CD14-positive monocyte (primary cell): ENCODE results near the gene GCK. TPM values are rescaled to one million over a fixed set of nuclear protein-coding genes. Genes with fewer than 3 reads are reported as not detected.

Experiments
- DNase-seq, 3 donors: peaks; one replicate each; pipeline ENCODE4 v3.0.0-alpha.2; 2011 to 2022
- H2AFZ ChIP-seq: 2 replicates; pipeline ENCODE4 v1.6.0; 2012; ENCODE audit warnings: mild to moderate bottlenecking, low read depth, low read length, inconsistent platforms; ENCODE audit not compliant: insufficient read depth, poor library complexity, severe bottlenecking
- H3K27ac ChIP-seq, 2 donors: 1 replicate in 1 of 2; 2 replicates in 1 of 2; pipeline ENCODE4 v1.5.1; 2012 to 2013; ENCODE audit warnings: low read length in 2 of 2, control low read depth in 1 of 2, inconsistent platforms in 1 of 2, low read depth in 1 of 2, mild to moderate bottlenecking in 1 of 2
- H3K27me3 ChIP-seq, 2 donors: one replicate each; pipeline versions ENCODE4 v1.6.0 to v1.6.1; 2011 to 2013; ENCODE audit warnings: low read length in 2 of 2; ENCODE audit not compliant: control insufficient read depth in 2 of 2, insufficient read depth in 2 of 2
- H3K36me3 ChIP-seq, 2 donors: replicated peaks in 1 of 2; 1 replicate in 1 of 2; 2 replicates in 1 of 2; pipeline versions ENCODE4 v1.5.1 to v1.6.1; 2012 to 2013; ENCODE audit warnings: low read length in 2 of 2, control low read depth in 1 of 2, inconsistent platforms in 1 of 2, mild to moderate bottlenecking in 1 of 2; ENCODE audit not compliant: insufficient read depth in 2 of 2, control insufficient read depth in 1 of 2
- H3K4me1 ChIP-seq, 2 donors: 1 replicate in 1 of 2; 2 replicates in 1 of 2; pipeline versions ENCODE4 v1.5.1 to v1.6.1; 2012 to 2013; ENCODE audit warnings: low read length in 2 of 2, control low read depth in 1 of 2, inconsistent platforms in 1 of 2, mild to moderate bottlenecking in 1 of 2, moderate library complexity in 1 of 2; ENCODE audit not compliant: insufficient read depth in 2 of 2, control insufficient read depth in 1 of 2
- H3K4me2 ChIP-seq: replicated peaks from 2 replicates; pipeline ENCODE3; 2012; ENCODE audit warnings: low read length, moderate library complexity, mild to moderate bottlenecking; ENCODE audit not compliant: poor library complexity, severe bottlenecking; ENCODE audit errors: extremely low read depth
- H3K4me3 ChIP-seq, 3 experiments: fragments of 200-600 bp in 1 of 3; sonication (generic) in 1 of 3; replicated peaks in 1 of 3; 1 replicate in 2 of 3; 2 replicates in 1 of 3; pipeline ENCODE4 v1.5.1; 2011 to 2013; ENCODE audit warnings: low read length in 3 of 3, mild to moderate bottlenecking in 3 of 3, control low read depth in 2 of 3, low read depth in 2 of 3, inconsistent platforms in 1 of 3, moderate library complexity in 1 of 3
- H3K79me2 ChIP-seq: 2 replicates; pipeline ENCODE4 v1.6.0; 2012; ENCODE audit warnings: mild to moderate bottlenecking, control low read depth, inconsistent platforms, low read length, moderate library complexity; ENCODE audit not compliant: insufficient read depth
- H3K9ac ChIP-seq: 2 replicates; pipeline ENCODE4 v1.6.0; 2017; ENCODE audit warnings: low read length, mild to moderate bottlenecking; ENCODE audit not compliant: insufficient read depth, poor library complexity, severe bottlenecking
- H3K9me3 ChIP-seq, 2 donors: replicated peaks in 1 of 2; 1 replicate in 1 of 2; 2 replicates in 1 of 2; pipeline versions ENCODE4 v1.5.1 to v1.6.1; 2012 to 2013; ENCODE audit warnings: low read length in 2 of 2, control low read depth in 1 of 2; ENCODE audit not compliant: control insufficient read depth in 1 of 2, insufficient read depth in 1 of 2
- H4K20me1 ChIP-seq: 2 replicates; pipeline ENCODE4 v1.6.0; 2012; ENCODE audit warnings: mild to moderate bottlenecking, low read length, control low read depth, moderate library complexity; ENCODE audit not compliant: insufficient read depth
- H3K27ac Mint-ChIP-seq, 7 donors: one replicate each; pipeline ENCODE4 v1.8.0; 2020; ENCODE audit warnings: mild to moderate bottlenecking in 7 of 7, mixed read lengths in 7 of 7, moderate library complexity in 6 of 7, inconsistent platforms in 2 of 7
- H3K27me3 Mint-ChIP-seq, 3 donors: one replicate each; pipeline ENCODE4 v1.8.0; 2021 to 2022; ENCODE audit warnings: low read depth in 3 of 3, mild to moderate bottlenecking in 3 of 3, mixed read lengths in 3 of 3, moderate library complexity in 3 of 3, inconsistent platforms in 1 of 3
- H3K36me3 Mint-ChIP-seq, 2 donors: one replicate each; pipeline ENCODE4 v1.8.0; 2020; ENCODE audit warnings: mixed read lengths in 2 of 2, inconsistent platforms in 1 of 2, mild to moderate bottlenecking in 1 of 2
- H3K4me1 Mint-ChIP-seq: one replicate; pipeline ENCODE4 v1.8.0; 2020; ENCODE audit warnings: mild to moderate bottlenecking, mixed read lengths
- H3K4me3 Mint-ChIP-seq, 2 donors: one replicate each; pipeline ENCODE4 v1.8.0; 2020; ENCODE audit warnings: mild to moderate bottlenecking in 2 of 2, mixed read lengths in 2 of 2, moderate library complexity in 1 of 2
- H3K9me3 Mint-ChIP-seq, 7 donors: one replicate each; pipeline ENCODE4 v1.8.0; 2020 to 2022; ENCODE audit warnings: mixed read lengths in 7 of 7, mild to moderate bottlenecking in 6 of 7, moderate library complexity in 6 of 7, inconsistent platforms in 2 of 7
- WGBS: methylation state at CpG from one replicate; pipeline ENCODE4 v1.1.5; 2013; ENCODE audit warnings: missing lambda C conversion rate; ENCODE audit not compliant: insufficient coverage; 5-methylcytosine and 5-hydroxymethylcytosine counted together
- intact Hi-C, 2 donors: fragments of 100-400 bp; cut with micrococcal nuclease; formaldehyde crosslinking; loops; one replicate each; pipeline versions ENCODE4 v1.15.0 to v1.15.1; 2023
- polyA plus RNA-seq, 3 donors: library from polyadenylated mRNA; depleted of rRNA in 1 of 3; unstranded in 2 of 3; stranded (reverse) in 1 of 3; fragments of 300-500 nt in 2 of 3; fragments of >200 nt in 1 of 3; fragmentation: Illumina TruSeq in 2 of 3; gene quantifications; 1 replicate in 2 of 3; 2 replicates in 1 of 3; pipeline ENCODE4 v1.2.3, GENCODE V29; 2012 to 2021
- TF ChIP-seq, protein P1 (sequence below): fragments of 200-600 bp; IDR thresholded peaks from one replicate; pipeline ENCODE4 v1.8.0; 2022; ENCODE audit warnings: antibody characterized with exemption, mild to moderate bottlenecking

Gene GCK
- polyA plus RNA-seq, 3 donors, result not detected

- H3K27me3 Mint-ChIP-seq, result peaks cover 9 to 23% (median 16%) of the 10 kb centered on the region in 3 donors
- Histone ChIP-seq H3K9me3 (peaks cover 0 to 3% of the 10 kb centered on the region in 2 donors), H3K4me1 (peaks cover 2% of the 10 kb centered on the region in 2 donors), H3K36me3 (no peaks in the 10 kb centered on the region), H3K9ac (no peak overlapping the region), H3K4me3 (no peak overlapping the region), H3K27ac (no peak overlapping the region), H4K20me1 (no peaks in the 10 kb centered on the region), H3K27me3 (peaks cover 0 to 16% of the 10 kb centered on the region in 2 donors), H3K4me2 (no peak overlapping the region), H2AFZ (no peak overlapping the region), H3K79me2 (no peaks in the 10 kb centered on the region)
- 95% methylated on average over 3 of the region's 10 CpGs for WGBS
- peaks cover 0 to 5% (median 0%) of the 10 kb centered on the region in 7 donors for H3K9me3 Mint-ChIP-seq
- intact Hi-C loops, result no loop called here
- peak overlapping the region in 1 of 7 donors; percentile 78 for H3K27ac Mint-ChIP-seq
- TF ChIP-seq, protein P1, sequence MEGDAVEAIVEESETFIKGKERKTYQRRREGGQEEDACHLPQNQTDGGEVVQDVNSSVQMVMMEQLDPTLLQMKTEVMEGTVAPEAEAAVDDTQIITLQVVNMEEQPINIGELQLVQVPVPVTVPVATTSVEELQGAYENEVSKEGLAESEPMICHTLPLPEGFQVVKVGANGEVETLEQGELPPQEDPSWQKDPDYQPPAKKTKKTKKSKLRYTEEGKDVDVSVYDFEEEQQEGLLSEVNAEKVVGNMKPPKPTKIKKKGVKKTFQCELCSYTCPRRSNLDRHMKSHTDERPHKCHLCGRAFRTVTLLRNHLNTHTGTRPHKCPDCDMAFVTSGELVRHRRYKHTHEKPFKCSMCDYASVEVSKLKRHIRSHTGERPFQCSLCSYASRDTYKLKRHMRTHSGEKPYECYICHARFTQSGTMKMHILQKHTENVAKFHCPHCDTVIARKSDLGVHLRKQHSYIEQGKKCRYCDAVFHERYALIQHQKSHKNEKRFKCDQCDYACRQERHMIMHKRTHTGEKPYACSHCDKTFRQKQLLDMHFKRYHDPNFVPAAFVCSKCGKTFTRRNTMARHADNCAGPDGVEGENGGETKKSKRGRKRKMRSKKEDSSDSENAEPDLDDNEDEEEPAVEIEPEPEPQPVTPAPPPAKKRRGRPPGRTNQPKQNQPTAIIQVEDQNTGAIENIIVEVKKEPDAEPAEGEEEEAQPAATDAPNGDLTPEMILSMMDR, result no peak
- H3K36me3 Mint-ChIP-seq, result no peaks in the 10 kb centered on the region
- H3K4me3 Mint-ChIP-seq, result no peak overlapping the region
- DNase-seq, result no peak
- H3K4me1 Mint-ChIP-seq, result peaks cover 3% of the 10 kb centered on the region
These were observed 48.9 kb downstream of the GCK start for GRCh38 chr7:44140341-44140740.

DNA sequence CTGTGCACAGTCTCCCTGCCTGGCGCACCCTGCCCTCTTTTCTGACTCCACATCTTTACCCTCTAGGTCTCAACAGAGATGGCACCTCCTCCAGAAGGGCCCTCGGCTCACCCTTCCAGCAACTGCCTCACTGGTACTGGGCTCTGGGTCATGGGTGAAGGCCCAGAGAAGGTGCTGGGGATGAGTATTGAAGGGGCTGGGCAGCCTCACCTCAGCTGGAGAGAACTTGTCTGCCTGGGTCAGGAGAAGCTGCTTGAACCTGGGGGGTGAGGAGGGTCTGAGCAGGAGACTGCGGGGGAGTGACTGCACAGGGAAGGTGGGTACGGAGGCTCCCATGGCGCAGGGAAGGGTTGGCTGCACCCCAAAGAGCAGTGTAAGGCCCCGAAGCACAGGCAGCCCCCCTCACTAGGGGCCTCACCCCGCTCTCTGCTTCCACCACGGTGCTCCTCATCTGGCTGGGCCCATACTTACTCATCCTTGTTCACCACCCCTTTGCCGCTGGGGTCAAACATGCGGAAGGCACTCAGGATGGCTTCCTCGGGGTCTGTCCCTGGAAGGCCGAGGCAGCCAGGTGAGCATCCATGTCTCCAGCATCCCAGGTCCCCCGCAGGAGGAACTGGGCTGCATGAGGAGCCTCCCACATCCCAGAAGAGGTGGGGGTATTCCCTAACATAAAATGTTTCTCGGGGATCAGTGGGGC, 49.8 kb downstream of the GCK start:
- Mint-ChIP-seq H3K4me1 (no peaks in the 10 kb centered on the region), H3K27ac (peak overlapping the region in 2 of 7 donors; percentile 78), H3K36me3 (no peaks in the 10 kb centered on the region), H3K27me3 (peaks cover 6 to 14% (median 8%) of the 10 kb centered on the region in 3 donors), H3K9me3 (no peaks in the 10 kb centered on the region), H3K4me3 (no peak overlapping the region)
- TF ChIP-seq, protein P1, result no peak
- Histone ChIP-seq H3K36me3 (no peaks in the 10 kb centered on the region), H3K27me3 (peaks cover 0 to 7% of the 10 kb centered on the region in 2 donors), H4K20me1 (no peaks in the 10 kb centered on the region), H3K4me3 (no peak overlapping the region), H3K27ac (no peak overlapping the region), H3K9me3 (no peaks in the 10 kb centered on the region), H3K4me1 (no peaks in the 10 kb centered on the region), H3K79me2 (no peaks in the 10 kb centered on the region), H2AFZ (no peak overlapping the region), H3K4me2 (no peak overlapping the region), H3K9ac (no peak overlapping the region)
- intact Hi-C loops, result loop anchor here in 1 of 2 donors (10.0 kb wide), 1 partner anchor 55 kb away; no protein-coding TSS in a partner anchor
- no peak for DNase-seq
- 100% methylated on average over 8 of the region's 14 CpGs for WGBS
